Trophoblast cell (in vitro differentiated cells and primary cell): ENCODE data around the gene NDE1.

Experiments used
- DNase-seq, 2 donors: peaks; one replicate each; pipeline ENCODE4 v3.0.0-alpha.2; 2016
- H2AFZ ChIP-seq: 2 replicates; pipeline ENCODE4 v1.6.1; 2013; ENCODE audit warnings: low read length, moderate library complexity, mild to moderate bottlenecking; ENCODE audit not compliant: insufficient read depth, poor library complexity
- H2AK5ac ChIP-seq: 2 replicates; pipeline ENCODE4 v1.6.1; 2013; ENCODE audit warnings: mild to moderate bottlenecking, low read length
- H2BK120ac ChIP-seq: 2 replicates; pipeline ENCODE4 v1.6.1; 2013; ENCODE audit warnings: low read length, mild to moderate bottlenecking, moderate library complexity; ENCODE audit not compliant: insufficient read depth, poor library complexity
- H2BK12ac ChIP-seq: 2 replicates; pipeline ENCODE4 v1.6.1; 2013; ENCODE audit warnings: mild to moderate bottlenecking, low read length, moderate library complexity
- H2BK5ac ChIP-seq: 2 replicates; pipeline ENCODE4 v1.6.1; 2013; ENCODE audit warnings: low read length, low read depth, moderate library complexity, mild to moderate bottlenecking; ENCODE audit not compliant: poor library complexity
- H3K14ac ChIP-seq: 2 replicates; pipeline ENCODE4 v1.6.1; 2013; ENCODE audit warnings: mild to moderate bottlenecking, low read length
- H3K18ac ChIP-seq: 2 replicates; pipeline ENCODE4 v1.6.1; 2013; ENCODE audit warnings: mild to moderate bottlenecking, low read length
- H3K23ac ChIP-seq: 2 replicates; pipeline ENCODE4 v1.6.1; 2013; ENCODE audit warnings: low read length
- H3K27ac ChIP-seq: 2 replicates; pipeline ENCODE4 v1.5.1; 2013; ENCODE audit warnings: low read depth, mild to moderate bottlenecking, inconsistent platforms, low read length, moderate library complexity
- H3K27me3 ChIP-seq: 2 replicates; pipeline ENCODE4 v1.6.1; 2013; ENCODE audit warnings: inconsistent platforms, mild to moderate bottlenecking, low read length, moderate library complexity; ENCODE audit not compliant: insufficient read depth
- H3K36me3 ChIP-seq, 2 experiments: 1 replicate in 1 of 2; 2 replicates in 1 of 2; pipeline ENCODE4 v1.6.1; 2013; ENCODE audit warnings: low read length in 2 of 2, mild to moderate bottlenecking in 2 of 2, moderate library complexity in 1 of 2; ENCODE audit not compliant: insufficient read depth in 2 of 2, control insufficient read depth in 1 of 2
- H3K4ac ChIP-seq: 2 replicates; pipeline ENCODE4 v1.6.1; 2013; ENCODE audit warnings: low read depth, mild to moderate bottlenecking, low read length, moderate library complexity
- H3K4me1 ChIP-seq, 2 experiments: 1 replicate in 1 of 2; 2 replicates in 1 of 2; pipeline ENCODE4 v1.6.1; 2013; ENCODE audit warnings: low read length in 2 of 2, mild to moderate bottlenecking in 2 of 2, moderate library complexity in 1 of 2; ENCODE audit not compliant: insufficient read depth in 2 of 2, control insufficient read depth in 1 of 2
- H3K4me2 ChIP-seq: 2 replicates; pipeline ENCODE4 v1.6.1; 2013; ENCODE audit warnings: inconsistent platforms, mild to moderate bottlenecking, low read length, moderate library complexity
- H3K4me3 ChIP-seq: 2 replicates; pipeline ENCODE4 v1.5.1; 2013; ENCODE audit warnings: mild to moderate bottlenecking, low read depth, low read length, inconsistent platforms
- H3K79me1 ChIP-seq: one replicate; pipeline ENCODE4 v1.6.1; 2013; ENCODE audit warnings: low read length
- H3K79me2 ChIP-seq: 2 replicates; pipeline ENCODE4 v1.6.1; 2013; ENCODE audit warnings: low read length, mild to moderate bottlenecking; ENCODE audit not compliant: control insufficient read depth, insufficient read depth, poor library complexity
- H3K9ac ChIP-seq: 2 replicates; pipeline ENCODE4 v1.6.1; 2013; ENCODE audit warnings: mild to moderate bottlenecking, low read length
- H3K9me3 ChIP-seq: 2 replicates; pipeline ENCODE4 v1.6.1; 2013; ENCODE audit warnings: low read depth, mild to moderate bottlenecking, control low read depth, inconsistent platforms, low read length; ENCODE audit not compliant: insufficient read depth
- H4K12ac ChIP-seq: 2 replicates; pipeline ENCODE4 v1.6.1; 2013; ENCODE audit warnings: low read depth, mild to moderate bottlenecking, low read length, moderate library complexity
- H4K8ac ChIP-seq: 2 replicates; pipeline ENCODE4 v1.6.1; 2013; ENCODE audit warnings: low read depth, mild to moderate bottlenecking, low read length, moderate library complexity
- H4K91ac ChIP-seq: one replicate; pipeline ENCODE4 v1.6.1; 2013; ENCODE audit warnings: low read depth, mild to moderate bottlenecking, low read length, moderate library complexity
- WGBS: extraction: QIAGEN DNeasy Blood & Tissue Kit; methylation state at CpG from one replicate; pipeline ENCODE4 v1.1.7; 2013; ENCODE audit warnings: missing lambda C conversion rate; ENCODE audit not compliant: insufficient read length, insufficient coverage; ENCODE audit errors: extremely low coverage; 5-methylcytosine and 5-hydroxymethylcytosine counted together

Gene NDE1

GRCh38 chr16:15704545-15704987, 54.5 kb downstream of the NDE1 start:
- WGBS = no CpG with 5 or more reads among the region's 8 CpGs
- DNase-seq = peak; percentile 75 to 89
- Histone ChIP-seq H2AK5ac (no peak overlapping the region), H3K18ac (no peak overlapping the region), H3K9me3 (no peaks in the 10 kb centered on the region), H2BK12ac (no peak overlapping the region), H3K4ac (no peak overlapping the region), H4K91ac (no peak overlapping the region), H2BK120ac (no peak overlapping the region), H3K4me1 (no peaks in the 10 kb centered on the region), H3K27me3 (no peaks in the 10 kb centered on the region), H3K27ac (no peak overlapping the region), H3K79me2 (no peaks in the 10 kb centered on the region), H2AFZ (no peak overlapping the region), H3K36me3 (peaks cover 14 to 22% of the 10 kb centered on the region in 2 experiments), H3K23ac (no peak overlapping the region), H3K9ac (no peak overlapping the region), H4K8ac (no peak overlapping the region), H3K4me3 (no peak overlapping the region), H4K12ac (no peak overlapping the region), H2BK5ac (no peak overlapping the region), H3K79me1 (no peaks in the 10 kb centered on the region), H3K14ac (no peak overlapping the region), H3K4me2 (no peak overlapping the region)

GRCh38 chr16:15705064-15705565, 55.1 kb downstream of the NDE1 start:
- Histone ChIP-seq H3K79me1 (no peaks in the 10 kb centered on the region), H3K79me2 (no peaks in the 10 kb centered on the region), H3K9ac (peak overlapping the region; percentile 63), H3K4ac (no peak overlapping the region), H2BK12ac (no peak overlapping the region), H3K27me3 (no peaks in the 10 kb centered on the region), H4K8ac (no peak overlapping the region), H3K36me3 (peaks cover 9 to 17% of the 10 kb centered on the region in 2 experiments), H2AFZ (no peak overlapping the region), H4K12ac (no peak overlapping the region), H3K27ac (no peak overlapping the region), H3K9me3 (no peaks in the 10 kb centered on the region), H3K4me1 (no peaks in the 10 kb centered on the region), H3K23ac (no peak overlapping the region), H3K4me3 (no peak overlapping the region), H3K18ac (no peak overlapping the region), H4K91ac (no peak overlapping the region), H2AK5ac (no peak overlapping the region), H3K4me2 (no peak overlapping the region), H2BK120ac (no peak overlapping the region), H2BK5ac (no peak overlapping the region), H3K14ac (no peak overlapping the region)
- no CpG with 5 or more reads among the region's 8 CpGs for WGBS
- DNase-seq = no peak

- H3K27ac ChIP-seq = no peak overlapping the region
- no CpG with 5 or more reads among the region's 3 CpGs for WGBS
Observed at GRCh38 chr16:15707332-15707731, 57.3 kb downstream of the NDE1 start.

GRCh38 chr16:15708096-15708495, 58.1 kb downstream of the NDE1 start:
- no peak overlapping the region for H4K91ac ChIP-seq
- H3K4me2 ChIP-seq = no peak overlapping the region
- no peak overlapping the region for H3K18ac ChIP-seq
- no peak overlapping the region for H3K23ac ChIP-seq
- H3K14ac ChIP-seq = no peak overlapping the region
- WGBS = no CpG with 5 or more reads among the region's 12 CpGs
- no peaks in the 10 kb centered on the region for H3K79me1 ChIP-seq
- H4K12ac ChIP-seq = no peak overlapping the region
- H4K8ac ChIP-seq = no peak overlapping the region
- no peak overlapping the region for H2AK5ac ChIP-seq
- no peak overlapping the region for H3K9ac ChIP-seq
- DNase-seq = peak; percentile 39 to 51
- H2BK12ac ChIP-seq = no peak overlapping the region
- H3K27me3 ChIP-seq = no peaks in the 10 kb centered on the region
- H2AFZ ChIP-seq = no peak overlapping the region
- H3K4ac ChIP-seq = no peak overlapping the region
- no peaks in the 10 kb centered on the region for H3K9me3 ChIP-seq
- no peak overlapping the region for H3K4me3 ChIP-seq
- no peak overlapping the region for H2BK120ac ChIP-seq
- no peak overlapping the region for H2BK5ac ChIP-seq
- no peaks in the 10 kb centered on the region for H3K4me1 ChIP-seq
- no peak overlapping the region for H3K27ac ChIP-seq
- H3K36me3 ChIP-seq = peaks cover 0 to 7% of the 10 kb centered on the region in 2 experiments
- H3K79me2 ChIP-seq = no peaks in the 10 kb centered on the region

More at GRCh38 chr16:15707332-15707731, 57.3 kb downstream of the NDE1 start:
- H3K27me3 ChIP-seq = no peaks in the 10 kb centered on the region
- no peak overlapping the region for H2BK120ac ChIP-seq
- DNase-seq = no peak
- no peaks in the 10 kb centered on the region for H3K9me3 ChIP-seq
- H2AK5ac ChIP-seq = no peak overlapping the region
- no peak overlapping the region for H3K4me2 ChIP-seq
- no peaks in the 10 kb centered on the region for H3K79me2 ChIP-seq
- H4K12ac ChIP-seq = no peak overlapping the region
- H3K18ac ChIP-seq = no peak overlapping the region
- H3K23ac ChIP-seq = no peak overlapping the region
- H4K8ac ChIP-seq = no peak overlapping the region
- H3K4me3 ChIP-seq = no peak overlapping the region
- H4K91ac ChIP-seq = no peak overlapping the region
- no peaks in the 10 kb centered on the region for H3K4me1 ChIP-seq
- H2BK5ac ChIP-seq = no peak overlapping the region
- no peak overlapping the region for H3K9ac ChIP-seq
- H3K4ac ChIP-seq = no peak overlapping the region
- no peak overlapping the region for H3K14ac ChIP-seq
- no peak overlapping the region for H2AFZ ChIP-seq
- no peaks in the 10 kb centered on the region for H3K79me1 ChIP-seq
- peaks cover 0 to 7% of the 10 kb centered on the region in 2 experiments for H3K36me3 ChIP-seq
- H2BK12ac ChIP-seq = no peak overlapping the region
